Heart left ventricle (tissue), 16 donors: ENCODE measurements around the gene CEP112. TPM values are rescaled to one million over a fixed set of nuclear protein-coding genes. Genes with fewer than 3 reads are reported as not detected.

ENCODE experiments used
- ATAC-seq, 4 donors: fragments of 200-7000 bp; cut with Tn5 transposase; one replicate each; pipeline ENCODE4 v1.9.1; 2020 to 2022; ENCODE audit warnings: moderate library complexity in 4 of 4, mild to moderate bottlenecking in 3 of 4, moderate number of reproducible peaks in 1 of 4
- DNase-seq, 5 donors: peaks; one replicate each; pipeline ENCODE4 v3.0.0-alpha.2; 2020
- H3K27ac ChIP-seq, 12 donors: fragments of 200-600 bp; sonication (generic) in 4 of 12; one replicate each; pipeline versions ENCODE4 v1.5.0 to v1.8.0; 2016 to 2022; ENCODE audit warnings: mild to moderate bottlenecking in 2 of 12
- H3K27me3 ChIP-seq, 9 donors: fragments of 200-600 bp; sonication (generic) in 2 of 9; one replicate each; pipeline versions ENCODE4 v1.5.1 to v1.8.0; 2016 to 2022; ENCODE audit warnings: mild to moderate bottlenecking in 3 of 9
- H3K36me3 ChIP-seq, 9 donors: fragments of 200-600 bp; sonication (generic) in 2 of 9; one replicate each; pipeline versions ENCODE4 v1.5.0 to v1.8.0; 2018 to 2022; ENCODE audit warnings: mild to moderate bottlenecking in 2 of 9
- H3K4me1 ChIP-seq, 12 donors: fragments of 200-600 bp; sonication (generic) in 4 of 12; one replicate each; pipeline versions ENCODE4 v1.5.0 to v1.8.0; 2016 to 2022; ENCODE audit warnings: mild to moderate bottlenecking in 3 of 12
- H3K4me3 ChIP-seq, 12 donors: fragments of 200-600 bp; sonication (generic) in 4 of 12; one replicate each; pipeline versions ENCODE4 v1.5.0 to v1.8.0; 2017 to 2022; ENCODE audit warnings: mild to moderate bottlenecking in 9 of 12, moderate library complexity in 4 of 12
- H3K9me3 ChIP-seq, 12 donors: fragments of 200-600 bp; sonication (generic) in 4 of 12; one replicate each; pipeline versions ENCODE4 v1.5.0 to v1.8.0; 2016 to 2022; ENCODE audit warnings: mild to moderate bottlenecking in 1 of 12
- POLR2A ChIP-seq, 2 donors: fragments of 450-650 bp; IDR thresholded peaks; one replicate each; pipeline ENCODE4 v1.6.1; 2017; ENCODE audit warnings: antibody characterized with exemption in 2 of 2, mild to moderate bottlenecking in 2 of 2, moderate library complexity in 2 of 2
- WGBS, 4 donors: extraction: QIAGEN DNeasy Blood & Tissue Kit in 2 of 4; methylation state at CpG; one replicate each; pipeline versions ENCODE4 v1.1.5 to v1.1.7; 2013 to 2018; 5-methylcytosine and 5-hydroxymethylcytosine counted together
- intact Hi-C, 10 donors: fragments of 100-400 bp; cut with DNase I; formaldehyde crosslinking; loops; one replicate each; pipeline versions ENCODE4 v1.11.1 to v1.14.2; 2022
- polyA plus RNA-seq, 2 donors: library from polyadenylated mRNA; stranded (reverse); fragments of 200-250 nt; gene quantifications; one replicate each; pipeline ENCODE4 v1.2.3, GENCODE V29; 2013
- total RNA-seq, 9 donors: library from RNA; depleted of rRNA in 2 of 9; stranded (reverse); fragments of >200 nt in 2 of 9; fragmentation: NEBNext Ultra II Directional in 3 of 9; extraction: Animal tissue kit (Norgen Biotek cat#: 25700) in 3 of 9; gene quantifications; one replicate each; pipeline versions ENCODE4 v1.1.0 to v1.2.4, GENCODE V29; 2016 to 2023
- TF ChIP-seq, protein P1 (sequence below), 12 donors: fragments of 200-600 bp; sonication (generic) in 4 of 12; IDR thresholded peaks; one replicate each; pipeline versions ENCODE4 v1.5.0 to v1.8.0; 2018 to 2022; ENCODE audit warnings: antibody characterized with exemption in 12 of 12, mild to moderate bottlenecking in 5 of 12
- donor health status: ischemic (EF 13 %, LVEDD 7.1; RV severe dilation, severe dysfunction).
- donor health status: healthy with polysubstance abuse.
- donor health status: DM: no; HTN: yes; CAD: no.
- donor health status: DM: no; HTN: no; CAD: no.
- donor health status: ischemic (EF 25% LVEDD 6.9; RV normal size, moderate dysfunction).
- donor health status: ischemic (EF 25% LVEDD 5.7; RV mildly dilated, moderate dysfunction).
- donor health status: healthy.
- donor health status: DM: yes; HTN: yes; CAD: no.
- donor health status: ischemic (EF 35%, LVEDD 5.7; RV mildly dilated, moderate dysfunction).
- donor health status: nonischemic (EF 11% LVEDD 7.7; RV severe dilation, severe dysfunction).
- donor health status: DM: yes; HTN: yes; CAD: no.
- donor health status: PGD.
- donor health status: ischemic (EF 29% LVEDD 5.4; RV normal size, mild dysfunction).
- donor health status: nonischemic (EF 23%, LVEDD 6.1; RV moderate dilation, normal function).

The CEP112 gene
- total and polyA plus RNA-seq, 11 donors, result 5.5 to 28.3 (median 14.3) TPM

DNA sequence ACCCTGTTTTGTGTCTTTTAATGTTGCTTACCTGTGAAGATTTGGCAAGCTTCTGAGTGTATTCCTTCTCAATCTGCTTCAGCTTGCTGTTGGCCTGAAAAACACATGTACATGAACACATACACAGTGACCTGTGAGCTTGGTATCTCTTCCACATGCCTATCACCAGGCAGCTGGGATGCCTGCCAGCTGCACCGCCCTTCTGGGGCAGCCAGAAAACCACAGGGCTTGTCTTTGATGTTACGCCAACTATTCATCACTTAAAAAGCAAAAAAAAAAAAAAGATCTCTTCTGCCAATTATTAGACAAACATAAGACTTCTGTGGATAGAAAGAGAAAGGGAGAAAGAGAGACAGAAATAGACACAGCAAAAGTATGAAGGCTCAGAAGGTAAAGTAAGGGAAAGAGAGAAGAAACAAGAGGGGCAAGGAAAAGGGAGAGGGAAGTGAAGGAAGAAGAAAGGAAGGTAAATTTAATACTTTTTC lies 441.3 kb downstream of the CEP112 start:
- TF ChIP-seq, protein P1, sequence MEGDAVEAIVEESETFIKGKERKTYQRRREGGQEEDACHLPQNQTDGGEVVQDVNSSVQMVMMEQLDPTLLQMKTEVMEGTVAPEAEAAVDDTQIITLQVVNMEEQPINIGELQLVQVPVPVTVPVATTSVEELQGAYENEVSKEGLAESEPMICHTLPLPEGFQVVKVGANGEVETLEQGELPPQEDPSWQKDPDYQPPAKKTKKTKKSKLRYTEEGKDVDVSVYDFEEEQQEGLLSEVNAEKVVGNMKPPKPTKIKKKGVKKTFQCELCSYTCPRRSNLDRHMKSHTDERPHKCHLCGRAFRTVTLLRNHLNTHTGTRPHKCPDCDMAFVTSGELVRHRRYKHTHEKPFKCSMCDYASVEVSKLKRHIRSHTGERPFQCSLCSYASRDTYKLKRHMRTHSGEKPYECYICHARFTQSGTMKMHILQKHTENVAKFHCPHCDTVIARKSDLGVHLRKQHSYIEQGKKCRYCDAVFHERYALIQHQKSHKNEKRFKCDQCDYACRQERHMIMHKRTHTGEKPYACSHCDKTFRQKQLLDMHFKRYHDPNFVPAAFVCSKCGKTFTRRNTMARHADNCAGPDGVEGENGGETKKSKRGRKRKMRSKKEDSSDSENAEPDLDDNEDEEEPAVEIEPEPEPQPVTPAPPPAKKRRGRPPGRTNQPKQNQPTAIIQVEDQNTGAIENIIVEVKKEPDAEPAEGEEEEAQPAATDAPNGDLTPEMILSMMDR (IDR thresholded peaks at IDR 0.05), result no peak
- no peak for TF ChIP-seq POLR2A (IDR thresholded peaks at IDR 0.05)
- no peaks in the 10 kb centered on the region for H3K36me3 ChIP-seq
- ATAC-seq (peak; percentile 89 to 94 (median 92)), DNase-seq (peak; percentile 52 to 79 (median 64))
- intact Hi-C loops, result no loop called here
- H3K27me3 ChIP-seq, result no peaks in the 10 kb centered on the region
- WGBS, 4 donors, result 12 to 30% (median 22%) methylated on average over 2 of the region's 2 CpGs
- no peak overlapping the region for H3K4me3 ChIP-seq
- H3K27ac ChIP-seq, result peak overlapping the region in 1 of 12 donors; percentile 21
- no peaks in the 10 kb centered on the region for H3K9me3 ChIP-seq
- H3K4me1 ChIP-seq, result peaks cover 0 to 19% (median 12%) of the 10 kb centered on the region in 12 donors

DNA sequence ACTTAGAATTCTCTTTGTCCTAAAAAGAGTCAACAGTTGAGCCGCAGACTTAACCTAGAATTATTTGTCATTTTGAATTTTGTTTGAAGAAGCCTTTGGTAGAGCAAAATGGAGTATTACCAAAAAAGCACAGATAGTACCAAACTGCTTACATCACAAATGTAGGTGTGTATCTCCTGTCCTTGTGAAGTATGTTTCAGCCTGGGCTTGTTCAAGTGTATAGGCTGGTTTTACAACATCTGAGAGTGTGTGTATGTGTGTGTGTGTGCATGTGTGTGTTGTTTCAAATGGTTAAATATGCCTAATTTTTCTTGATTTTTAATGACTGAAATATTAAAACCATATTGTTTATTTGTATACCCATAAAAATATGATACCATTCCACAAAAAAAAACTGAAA lies 441.8 kb downstream of the CEP112 start:
- no peak overlapping the region for H3K4me3 ChIP-seq
- H3K4me1 ChIP-seq, result peaks cover 0 to 24% (median 12%) of the 10 kb centered on the region in 12 donors
- no peaks in the 10 kb centered on the region for H3K9me3 ChIP-seq
- 94 to 99% (median 97%) methylated on average over 1 of the region's 1 CpG for WGBS, 4 donors
- no peaks in the 10 kb centered on the region for H3K36me3 ChIP-seq
- intact Hi-C loops, result no loop called here
- no peak for TF ChIP-seq POLR2A (IDR thresholded peaks at IDR 0.05)
- TF ChIP-seq, protein P1 (IDR thresholded peaks at IDR 0.05), result no peak
- no peaks in the 10 kb centered on the region for H3K27me3 ChIP-seq
- ATAC-seq (no peak), DNase-seq (no peak)
- H3K27ac ChIP-seq, result no peak overlapping the region

DNA sequence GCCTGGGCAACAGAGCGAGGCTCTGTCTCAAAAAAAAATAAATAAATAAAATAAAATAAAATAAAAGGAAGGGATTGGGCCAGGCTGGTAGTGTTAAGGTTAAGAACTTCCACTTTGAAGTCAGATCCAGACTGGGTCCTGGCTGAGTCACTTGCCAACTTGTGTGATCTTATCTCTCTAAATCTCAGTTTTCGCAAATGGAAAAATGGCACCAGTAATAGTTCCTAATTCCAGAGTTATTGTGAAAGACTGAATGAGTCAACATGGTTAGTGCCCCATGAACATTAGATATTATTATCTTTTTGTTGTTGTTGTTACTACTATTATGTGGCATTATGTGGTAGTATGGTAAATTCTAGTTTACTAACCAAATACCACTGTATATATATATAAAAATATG lies 442.5 kb downstream of the CEP112 start:
- WGBS, 4 donors, result 94 to 98% (median 97%) methylated on average over 2 of the region's 2 CpGs
- DNase-seq (no peak), ATAC-seq (no peak)
- Histone ChIP-seq H3K4me1 (peaks cover 0 to 31% (median 12%) of the 10 kb centered on the region in 12 donors), H3K4me3 (no peak overlapping the region), H3K27me3 (no peaks in the 10 kb centered on the region), H3K27ac (no peak overlapping the region), H3K36me3 (no peaks in the 10 kb centered on the region), H3K9me3 (no peaks in the 10 kb centered on the region)
- intact Hi-C loops, result no loop called here
- TF ChIP-seq, protein P1 (IDR thresholded peaks at IDR 0.05), result no peak
- TF ChIP-seq POLR2A (IDR thresholded peaks at IDR 0.05), result no peak

DNA sequence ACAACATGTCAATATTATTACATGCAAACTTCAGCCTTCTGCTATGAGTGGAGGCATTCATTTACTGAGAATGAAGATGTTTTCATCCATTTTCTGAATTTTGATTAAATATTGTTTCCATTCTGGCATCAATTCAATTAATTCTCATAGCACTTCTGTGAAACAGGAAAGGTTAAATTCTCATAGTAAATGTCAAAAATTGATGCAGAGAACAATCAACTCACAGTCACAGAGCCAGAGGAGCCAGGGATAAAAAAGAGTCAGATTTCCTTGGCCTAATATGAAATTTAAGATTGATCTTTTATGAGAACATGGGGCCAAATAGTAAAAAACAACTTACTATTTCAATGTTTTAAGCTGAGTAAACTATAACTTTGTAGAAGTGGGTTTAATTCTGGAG lies 446.7 kb downstream of the CEP112 start:
- no peaks in the 10 kb centered on the region for H3K27me3 ChIP-seq
- intact Hi-C loops, result no loop called here
- no peak for DNase-seq
- H3K4me3 ChIP-seq, result no peak overlapping the region
- ATAC-seq, result no peak
- H3K9me3 ChIP-seq, result no peaks in the 10 kb centered on the region
- peaks cover 0 to 31% (median 0%) of the 10 kb centered on the region in 12 donors for H3K4me1 ChIP-seq
- no peaks in the 10 kb centered on the region for H3K36me3 ChIP-seq
- no peak overlapping the region for H3K27ac ChIP-seq
- TF ChIP-seq, protein P1 (IDR thresholded peaks at IDR 0.05), result no peak
- TF ChIP-seq POLR2A (IDR thresholded peaks at IDR 0.05), result no peak
